ENCODE measurements around the gene INPP4B.

Gene INPP4B

GRCh38 chr4:142095886-142096605 lies 750.1 kb downstream of the INPP4B start:
- TF ChIP-seq EZH2phosphoT487 (IDR thresholded peaks at IDR 0.05; ENCODE audit: low read depth) (no peak), CTCF (IDR thresholded peaks at IDR 0.05; ENCODE audit: low read depth, low read length) (no peak)
- Histone ChIP-seq H3K79me2 (ENCODE audit: low read length) (no peaks in the 10 kb centered on the region), H3K36me3 (replicated peaks; ENCODE audit: low read depth, low read length) (no peaks in the 10 kb centered on the region), H4K20me1 (ENCODE audit: insufficient read depth, low read length) (no peaks in the 10 kb centered on the region), H3K27me3 (ENCODE audit: low read depth, low read length) (no peaks in the 10 kb centered on the region), H3K27ac (ENCODE audit: low read length) (no peak overlapping the region), H3K9me3 (ENCODE audit: insufficient read depth, low read length) (no peaks in the 10 kb centered on the region), H2AFZ (ENCODE audit: low read depth, low read length) (no peak overlapping the region), H3K4me2 (ENCODE audit: low read length) (no peak overlapping the region), H3K4me1 (ENCODE audit: low read length) (peaks cover 9% of the 10 kb centered on the region), H3K9ac (ENCODE audit: low read length) (no peak overlapping the region), H3K4me3 (ENCODE audit: low read length) (no peak overlapping the region)

- H3K27ac ChIP-seq (ENCODE audit: low read length) = no peak overlapping the region
- TF ChIP-seq CTCF (IDR thresholded peaks at IDR 0.05; ENCODE audit: low read depth, low read length) (no peak), EZH2phosphoT487 (IDR thresholded peaks at IDR 0.05; ENCODE audit: low read depth) (no peak)
- H4K20me1 ChIP-seq (ENCODE audit: insufficient read depth, low read length) = no peaks in the 10 kb centered on the region
- no peak overlapping the region for H3K9ac ChIP-seq (ENCODE audit: low read length)
- no peaks in the 10 kb centered on the region for H3K9me3 ChIP-seq (ENCODE audit: insufficient read depth, low read length)
- no peak overlapping the region for H3K4me3 ChIP-seq (ENCODE audit: low read length)
- H3K79me2 ChIP-seq (ENCODE audit: low read length) = no peaks in the 10 kb centered on the region
- no peak overlapping the region for H2AFZ ChIP-seq (ENCODE audit: low read depth, low read length)
- H3K36me3 ChIP-seq (replicated peaks; ENCODE audit: low read depth, low read length) = no peaks in the 10 kb centered on the region
- no peak overlapping the region for H3K4me2 ChIP-seq (ENCODE audit: low read length)
- H3K4me1 ChIP-seq (ENCODE audit: low read length) = no peaks in the 10 kb centered on the region
- no peaks in the 10 kb centered on the region for H3K27me3 ChIP-seq (ENCODE audit: low read depth, low read length)
These were observed 753.2 kb downstream of the INPP4B start for GRCh38 chr4:142092941-142093340.

DNA sequence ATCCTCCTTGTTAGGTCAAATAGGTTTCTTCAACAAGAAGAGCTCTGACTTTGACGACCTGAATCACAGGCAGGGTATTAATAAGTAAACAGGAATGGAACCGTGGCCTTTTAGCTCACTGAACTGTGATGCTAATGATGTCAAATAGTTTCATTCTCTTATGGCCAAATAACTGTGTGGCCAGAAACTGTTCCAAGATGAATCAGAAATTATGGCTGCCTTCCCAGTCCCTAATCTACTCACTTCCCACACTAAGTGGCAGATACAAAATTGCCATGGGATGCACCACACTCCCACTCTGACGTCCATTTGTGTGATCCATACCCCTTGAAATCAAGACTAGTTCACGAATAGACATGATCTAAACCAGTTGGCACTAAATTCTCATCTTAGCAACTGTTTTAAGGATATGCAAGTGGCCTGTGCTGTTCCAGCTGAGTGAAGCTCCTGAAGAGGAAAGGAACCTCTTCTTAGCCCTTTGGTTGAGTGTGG lies 754.4 kb downstream of the INPP4B start:
- Histone ChIP-seq H2AFZ (ENCODE audit: low read depth, low read length) (no peak overlapping the region), H3K27ac (ENCODE audit: low read length) (no peak overlapping the region), H3K4me2 (ENCODE audit: low read length) (no peak overlapping the region)

More for the DNA sequence above, 754.4 kb downstream of the INPP4B start:
- Histone ChIP-seq H3K79me2 (ENCODE audit: low read length) (no peaks in the 10 kb centered on the region), H3K36me3 (replicated peaks; ENCODE audit: low read depth, low read length) (no peaks in the 10 kb centered on the region), H3K4me1 (ENCODE audit: low read length) (no peaks in the 10 kb centered on the region), H3K9me3 (ENCODE audit: insufficient read depth, low read length) (no peaks in the 10 kb centered on the region), H3K27me3 (ENCODE audit: low read depth, low read length) (no peaks in the 10 kb centered on the region), H3K4me3 (ENCODE audit: low read length) (no peak overlapping the region), H3K9ac (ENCODE audit: low read length) (no peak overlapping the region), H4K20me1 (ENCODE audit: insufficient read depth, low read length) (no peaks in the 10 kb centered on the region)
- TF ChIP-seq EZH2phosphoT487 (IDR thresholded peaks at IDR 0.05; ENCODE audit: low read depth) = no peak
- TF ChIP-seq CTCF (IDR thresholded peaks at IDR 0.05; ENCODE audit: low read depth, low read length) = no peak
